Measurements from ENCODE around the gene IL11.
A peak's percentile ranks its signal among the peaks of the same experiment; 100 is the strongest.
"Not testable (repeated sequence)": the region's sequence is repeated elsewhere in the genome, so short reads cannot be mapped to it uniquely, and the experiment has no call there.

IL11 gene

DNA sequence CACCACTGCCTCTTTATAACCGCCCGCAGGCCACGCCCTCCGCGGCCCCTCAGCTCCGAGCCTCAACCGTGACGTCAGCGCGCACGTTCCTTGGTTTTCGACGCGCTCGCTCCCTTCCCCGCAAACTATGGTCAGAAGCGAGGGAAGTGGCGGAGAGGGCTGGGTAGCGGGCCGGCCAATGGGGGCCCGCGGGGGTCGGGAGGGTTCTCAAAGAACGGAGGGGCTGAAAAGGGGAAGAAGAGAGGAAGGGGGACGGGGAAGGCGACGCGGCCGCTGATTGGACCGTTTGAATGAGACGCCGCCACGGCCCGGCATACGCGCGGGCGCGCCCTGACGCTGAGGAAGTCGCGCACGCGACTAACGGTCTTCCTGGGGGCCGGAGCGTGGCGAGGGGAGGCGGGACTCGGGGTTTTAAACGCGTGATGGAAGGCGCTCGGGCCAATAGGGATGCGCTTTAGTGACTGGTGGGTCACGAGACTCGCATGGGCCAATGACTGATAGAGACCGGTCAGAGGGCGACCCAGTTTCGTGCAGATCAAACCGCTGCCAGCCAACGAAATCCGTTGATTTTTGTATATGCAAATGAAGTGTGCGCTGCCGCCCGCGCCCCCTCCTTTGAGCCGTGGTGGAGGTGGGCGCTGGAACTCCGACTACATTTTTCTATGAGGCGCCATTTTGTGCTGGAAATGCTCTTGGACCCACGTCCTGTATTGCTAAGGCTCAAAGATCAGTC, 37.7 kb upstream of the IL11 start:
- DNase-seq (ENCODE audit: low spot score) = peak; percentile 100
- ChIA-PET POLR2A (ENCODE audit: low non-redundant PET) (interaction anchor here (0.6 to 1.5 kb wide), 3 partner anchors 20 to 29 kb away, joined by 3 to 6 read pairs (median 4); partner anchors contain the start of gene TMEM238), CTCF (interaction anchor here (0.7 to 1.0 kb wide), 2 partner anchors 14 to 29 kb away, joined by 3 to 6 read pairs; no protein-coding TSS in a partner anchor)
- peak overlapping the region; percentile 97 for H3K27ac ChIP-seq
- TF ChIP-seq CTCF (conservative IDR thresholded peaks at IDR 0.05; ENCODE audit: low read depth) = no peak

GRCh38 chr19:55407550-55407799, 37.2 kb upstream of the IL11 start, which contains the start of gene UBE2S:
UBE2S (minus strand) TSS chr19:55407788; CDS start chr19:55407589, 199 bp downstream.
- peak within 1 kb of the TSS; percentile 97 for H3K27ac ChIP-seq
- DNase-seq (ENCODE audit: low spot score); CTCF ChIA-PET: not testable (repeated sequence)
- POLR2A ChIA-PET (ENCODE audit: low non-redundant PET) = interaction anchor here (0.6 to 1.5 kb wide), 4 partner anchors 20 to 71 kb away, joined by 3 to 6 read pairs (median 4); partner anchors contain the start of gene TMEM238

DNA sequence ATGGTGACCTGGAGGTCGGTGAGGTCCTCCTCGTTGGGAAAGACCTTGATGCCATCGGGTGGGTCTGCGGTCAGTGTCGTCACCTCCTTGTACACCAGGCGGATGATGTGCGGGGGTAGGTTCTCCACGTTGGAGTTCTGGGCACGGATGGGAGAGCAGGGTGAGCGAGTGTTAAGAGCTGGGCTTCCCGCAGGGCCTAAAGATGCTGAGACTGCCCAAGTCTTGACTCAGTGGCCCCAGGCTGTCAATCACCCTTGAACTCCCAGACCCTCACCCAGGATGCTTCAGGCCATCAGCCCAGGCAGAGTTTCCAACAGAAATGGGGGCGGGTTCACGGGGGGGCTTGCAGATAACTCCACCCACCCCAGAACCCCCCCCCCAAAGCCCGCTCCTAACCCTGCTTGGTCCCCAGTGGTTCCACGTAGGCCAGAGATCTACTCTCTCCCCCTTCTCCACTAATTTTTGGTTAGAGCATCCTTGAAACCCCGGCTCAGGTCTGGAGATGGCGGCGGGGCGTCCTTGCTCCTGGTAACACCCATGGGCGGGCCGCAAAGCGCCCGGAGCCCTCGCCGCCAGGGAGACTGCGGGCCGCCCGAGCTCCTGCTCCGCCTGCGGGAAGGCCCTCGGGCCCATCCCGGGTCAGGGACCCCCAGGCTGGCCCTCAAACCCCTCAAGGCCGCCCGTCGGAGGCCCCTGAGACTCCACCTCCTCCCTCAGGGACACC, 36.7 kb upstream of the IL11 start:
- peak; percentile 34 for DNase-seq (ENCODE audit: low spot score)
- CTCF ChIA-PET = interaction anchor here (0.7 kb wide), 1 partner anchor 319 kb away, joined by 3 read pairs; no protein-coding TSS in a partner anchor
- POLR2A ChIA-PET (ENCODE audit: low non-redundant PET) = interaction anchor here (0.6 to 1.5 kb wide), 5 partner anchors 19 to 218 kb away, joined by 3 to 6 read pairs (median 3); partner anchors contain the start of gene TMEM238
- TF ChIP-seq CTCF (conservative IDR thresholded peaks at IDR 0.05; ENCODE audit: low read depth) = no peak
- peak overlapping the region; percentile 97 for H3K27ac ChIP-seq

DNA sequence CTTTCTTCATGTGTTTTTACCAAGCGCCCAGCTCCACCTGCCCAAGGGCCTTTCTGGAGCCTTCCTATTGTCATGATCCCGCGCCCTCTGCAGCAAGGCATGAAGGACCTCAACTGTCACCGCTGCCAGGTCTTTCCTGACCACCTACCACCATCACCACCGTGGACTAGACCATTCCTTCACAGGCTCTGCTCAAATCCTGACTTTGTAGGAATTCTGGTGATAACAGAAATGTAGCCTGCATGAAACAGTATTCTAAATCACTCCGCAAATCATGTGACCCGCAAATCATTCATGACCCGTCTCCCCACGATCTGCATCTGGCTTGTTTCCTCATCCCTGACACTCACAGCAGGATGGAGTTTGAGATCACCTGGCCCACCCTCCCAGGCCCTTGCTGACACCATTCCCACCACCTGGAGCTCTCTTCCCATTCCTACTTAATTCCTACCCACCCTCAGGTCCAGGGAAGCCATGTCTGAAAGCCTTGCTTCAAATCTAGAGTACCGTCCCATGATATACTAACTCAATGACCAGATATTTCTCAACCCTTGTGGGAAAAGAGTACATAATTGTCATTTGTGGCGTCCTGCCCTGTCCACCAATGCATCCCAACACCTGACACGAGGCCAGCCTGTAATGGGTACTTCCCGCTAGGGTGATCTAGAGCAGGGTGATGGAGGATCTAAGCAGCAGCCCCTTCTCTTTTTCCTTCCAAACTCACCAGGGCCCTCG, 36.0 kb upstream of the IL11 start:
- DNase-seq (ENCODE audit: low spot score) = no peak
- POLR2A ChIA-PET (ENCODE audit: low non-redundant PET) = interaction anchor here (0.6 to 1.5 kb wide), 2 partner anchors 18 to 193 kb away, joined by 4 to 6 read pairs; partner anchors contain the start of gene FIZ1
- H3K27ac ChIP-seq = peak overlapping the region; percentile 97
- no peak for TF ChIP-seq CTCF (conservative IDR thresholded peaks at IDR 0.05; ENCODE audit: low read depth)
- CTCF ChIA-PET = interaction anchor here (0.7 kb wide), 1 partner anchor 318 kb away, joined by 3 read pairs; no protein-coding TSS in a partner anchor

DNA sequence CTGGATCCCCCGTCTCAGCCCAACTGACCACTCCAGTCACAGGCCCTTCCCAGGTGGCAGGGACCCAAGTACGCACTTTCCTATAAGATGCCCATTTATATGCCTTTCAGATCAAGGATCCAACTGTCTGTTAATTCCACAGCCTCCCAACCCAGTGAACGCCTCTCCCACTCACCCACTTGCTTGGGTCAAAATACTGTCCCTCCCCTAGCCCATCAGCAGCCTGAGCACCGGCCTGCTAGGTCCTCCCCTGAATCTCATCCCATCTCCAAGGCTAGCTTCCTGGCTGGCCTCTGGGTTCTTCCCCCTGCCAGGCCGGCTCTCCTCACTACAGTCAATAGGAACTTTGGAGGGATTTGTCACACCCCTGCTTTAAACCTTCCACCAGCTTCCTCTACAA, 35.4 kb upstream of the IL11 start:
- H3K27ac ChIP-seq = peak overlapping the region; percentile 97
- POLR2A ChIA-PET (ENCODE audit: low non-redundant PET) = interaction anchor here (0.6 kb wide), 1 partner anchor 194 kb away, joined by 4 read pairs; the partner anchor contains the start of gene FIZ1
- no peak for DNase-seq (ENCODE audit: low spot score)
- CTCF ChIA-PET = no interaction called here
- TF ChIP-seq CTCF (conservative IDR thresholded peaks at IDR 0.05; ENCODE audit: low read depth) = no peak

DNA sequence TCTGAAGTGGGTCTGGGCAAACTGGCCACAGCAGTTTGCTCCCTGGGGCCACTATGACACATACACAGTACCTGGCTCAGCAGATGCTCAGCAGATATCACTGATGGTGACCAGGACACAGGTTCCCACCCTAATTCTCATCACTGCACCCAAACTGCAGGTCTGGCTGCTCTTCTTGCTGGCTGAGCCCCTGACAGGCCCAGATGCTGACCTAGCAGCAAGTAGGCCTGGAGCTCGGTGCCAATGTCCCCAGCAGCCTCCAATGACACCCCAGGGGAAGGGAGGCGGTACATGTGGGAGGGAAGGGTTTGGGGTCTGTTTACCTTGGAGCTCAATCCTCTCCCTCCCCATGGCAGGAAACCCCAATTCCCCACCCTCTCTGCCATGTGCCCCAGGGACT, 32.2 kb upstream of the IL11 start:
- H3K27ac ChIP-seq = peak overlapping the region; percentile 97
- CTCF ChIA-PET = no interaction called here
- TF ChIP-seq CTCF (conservative IDR thresholded peaks at IDR 0.05; ENCODE audit: low read depth) = no peak
- no peak for DNase-seq (ENCODE audit: low spot score)
- POLR2A ChIA-PET (ENCODE audit: low non-redundant PET) = interaction anchor here (1.0 kb wide), 1 partner anchor 18 kb away, joined by 4 read pairs; the partner anchor contains the start of gene TMEM238

GRCh38 chr19:55401390-55401789, 31.1 kb upstream of the IL11 start:
- POLR2A ChIA-PET (ENCODE audit: low non-redundant PET) = not testable (repeated sequence)

More at GRCh38 chr19:55401390-55401789, 31.1 kb upstream of the IL11 start:
- CTCF ChIA-PET; DNase-seq (ENCODE audit: low spot score): not testable (repeated sequence)
- peak overlapping the region; percentile 97 for H3K27ac ChIP-seq
